GM18861 (cell line): ENCODE results near the gene FGGY.

ENCODE experiments used
- ATAC-seq: cut with Tn5 transposase; IDR thresholded peaks from one replicate; pipeline ENCODE4 v1.9.1; 2021; ENCODE audit not compliant: unreplicated experiment

Gene FGGY

DNA sequence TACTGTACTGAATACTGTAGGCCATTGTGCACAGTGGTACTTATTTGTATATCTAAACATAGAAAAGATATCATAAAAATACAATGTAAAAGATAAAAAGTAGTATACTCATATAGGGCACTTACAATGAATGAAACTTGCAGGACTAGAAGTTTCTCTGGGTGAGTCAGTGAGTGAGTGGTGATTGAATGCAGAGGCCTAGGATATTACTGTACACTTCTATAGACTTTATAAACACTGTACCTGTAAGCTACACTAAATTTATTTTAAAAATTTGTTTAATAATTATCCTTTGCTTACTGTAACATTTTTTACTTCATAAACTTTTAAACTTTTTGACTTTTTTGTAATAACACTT is 82.5 kb downstream of the FGGY start:
- no peak for ATAC-seq

GRCh38 chr1:59383963-59384362 is 87.1 kb downstream of the FGGY start:
- no peak for ATAC-seq

- ATAC-seq = no peak
Measured at GRCh38 chr1:59384443-59384842, 87.5 kb downstream of the FGGY start.

DNA sequence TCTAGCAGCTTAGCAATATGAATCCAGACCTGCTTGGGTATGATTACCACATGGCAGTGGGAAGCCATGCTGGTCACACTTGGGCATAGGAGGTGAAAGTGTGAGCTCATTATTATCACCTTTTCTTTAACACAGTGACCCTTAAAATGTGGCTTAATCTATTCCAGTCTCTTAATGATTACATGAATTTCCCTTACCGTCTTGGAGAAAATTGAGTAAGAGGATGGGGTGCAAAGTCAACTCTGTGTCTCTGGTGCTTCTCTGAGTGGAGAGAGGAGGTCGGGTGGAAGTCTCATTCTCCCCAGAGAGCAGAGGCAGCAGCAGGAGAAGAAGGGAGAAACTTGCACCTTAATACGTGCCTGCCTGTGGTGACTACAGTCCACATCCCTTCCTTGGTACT is 91.3 kb downstream of the FGGY start:
- no peak for ATAC-seq

DNA sequence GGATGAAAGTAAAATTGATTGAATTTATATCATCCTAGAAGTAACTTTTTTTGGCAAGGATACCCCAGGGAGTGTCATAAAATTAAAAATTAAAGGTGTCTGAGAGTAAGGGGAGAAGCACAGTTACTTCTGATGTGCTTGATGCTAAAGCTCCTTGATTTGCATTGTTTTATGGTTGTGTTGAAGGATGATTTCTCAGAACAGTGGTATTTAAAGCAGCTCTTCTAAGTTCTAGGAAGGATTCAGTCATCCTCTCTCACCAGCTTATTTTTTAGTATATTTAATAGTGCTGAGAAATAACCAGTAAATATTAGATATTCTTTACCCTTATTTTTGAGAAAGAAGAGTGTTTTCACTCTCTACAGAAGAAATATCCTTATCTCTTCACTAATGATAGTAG is 93.0 kb downstream of the FGGY start:
- ATAC-seq = no peak

DNA sequence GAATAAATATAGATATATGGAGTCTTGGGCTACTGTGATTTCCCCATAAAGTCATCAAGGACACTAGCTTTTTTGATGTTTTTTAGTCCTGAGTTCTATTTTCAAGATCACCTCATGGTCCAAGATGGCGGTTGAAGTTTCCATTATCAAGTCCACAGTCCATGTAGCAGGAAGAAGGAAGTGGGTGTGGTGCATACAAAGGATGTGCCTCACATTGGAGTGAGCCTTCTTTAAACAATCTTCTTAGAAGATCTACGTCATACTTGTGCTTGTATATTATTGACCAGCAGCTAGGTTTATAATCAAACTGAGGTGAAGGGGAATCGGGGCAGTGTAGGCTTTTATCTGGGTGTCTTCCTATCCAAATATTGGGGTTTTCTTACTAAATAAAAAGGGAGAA is 93.4 kb downstream of the FGGY start:
- ATAC-seq = no peak

DNA sequence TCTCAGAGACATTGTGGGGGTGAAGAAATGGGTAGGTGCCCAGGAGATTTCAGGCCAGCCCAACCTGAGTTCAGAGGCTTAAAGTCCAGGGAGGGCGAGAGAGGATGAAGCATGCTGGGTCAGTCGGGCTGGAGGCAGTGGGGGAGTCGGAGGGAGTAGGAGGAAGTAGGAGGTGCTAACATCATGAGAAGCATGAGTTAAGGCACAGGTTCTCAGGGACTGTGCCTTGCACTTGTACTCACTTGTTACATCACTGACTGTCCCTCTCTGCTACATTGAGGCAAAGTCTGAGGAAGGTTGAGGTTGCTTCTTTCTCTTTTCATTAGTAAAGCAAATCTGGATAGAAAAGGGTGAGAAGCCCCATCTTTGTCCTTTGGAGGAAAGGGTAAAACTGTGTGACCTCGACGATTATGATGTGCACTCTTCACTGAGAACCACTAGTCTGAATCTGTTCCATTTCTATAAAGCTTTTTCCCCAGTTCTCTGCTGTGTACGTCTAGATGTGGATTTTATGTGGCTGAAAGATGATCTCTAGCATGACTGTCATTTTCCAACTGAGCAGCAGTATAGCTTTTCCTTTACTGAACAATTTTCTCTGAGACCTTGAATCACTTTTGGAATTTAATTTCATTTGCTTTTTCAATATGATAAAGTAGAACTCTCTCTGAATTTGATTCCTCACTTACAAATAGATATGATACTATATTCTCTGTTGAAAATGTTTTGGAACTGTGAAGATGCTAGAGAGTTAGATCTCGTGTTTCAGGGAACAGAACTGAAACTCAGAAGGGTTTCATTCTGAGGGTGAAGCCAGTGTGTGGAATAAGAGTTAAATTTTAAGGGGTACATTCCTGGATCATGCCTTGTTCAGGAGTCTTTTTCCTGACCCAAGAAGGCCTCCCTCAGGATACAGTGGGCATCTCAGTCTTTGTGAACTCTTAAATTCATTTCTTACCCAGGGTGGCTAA is 94.6 kb downstream of the FGGY start:
- peak; percentile 59 for ATAC-seq

- ATAC-seq = no peak
Measured at GRCh38 chr1:59393211-59394180, 96.6 kb downstream of the FGGY start.

DNA sequence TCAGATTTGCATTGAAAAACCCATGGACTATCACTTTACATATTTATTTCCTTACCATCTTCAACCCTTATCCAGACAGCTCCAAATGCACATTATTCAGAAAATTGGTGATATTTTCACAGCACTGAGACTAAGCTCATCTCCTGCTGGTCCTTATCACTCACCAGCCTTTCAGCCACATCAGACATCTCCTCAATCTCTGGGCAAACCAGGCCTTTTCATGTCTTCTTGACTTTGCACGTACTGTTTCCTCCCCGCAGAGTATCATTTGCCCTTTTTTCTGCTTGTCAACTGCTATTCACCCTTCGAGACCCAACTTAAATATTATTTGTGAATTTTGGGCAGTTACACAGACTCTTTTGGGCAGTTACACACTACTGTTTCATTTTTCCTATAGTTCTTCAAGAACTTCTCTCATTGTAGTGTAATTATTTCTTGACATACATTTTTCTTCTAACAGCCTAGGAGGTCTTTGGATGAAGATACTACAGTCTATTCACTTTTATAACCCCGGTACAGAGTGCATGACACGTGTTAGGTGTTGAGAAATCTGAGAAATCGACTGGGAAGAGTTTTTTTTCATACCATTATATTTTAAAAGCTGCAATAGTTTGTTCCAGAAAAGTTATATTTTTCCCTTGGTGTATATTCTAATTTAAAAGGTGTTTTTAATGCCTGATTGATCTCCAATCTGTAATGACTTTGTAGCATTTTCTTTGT is 98.0 kb downstream of the FGGY start:
- no peak for ATAC-seq

- no peak for ATAC-seq
Measured at GRCh38 chr1:59396387-59396786, 99.5 kb downstream of the FGGY start.

- ATAC-seq = no peak
Measured at GRCh38 chr1:59397139-59397858, 100.4 kb downstream of the FGGY start.

GRCh38 chr1:59399642-59400041 is 102.7 kb downstream of the FGGY start:
- no peak for ATAC-seq

- ATAC-seq = no peak
Measured at GRCh38 chr1:59401581-59401980, 104.7 kb downstream of the FGGY start.

DNA sequence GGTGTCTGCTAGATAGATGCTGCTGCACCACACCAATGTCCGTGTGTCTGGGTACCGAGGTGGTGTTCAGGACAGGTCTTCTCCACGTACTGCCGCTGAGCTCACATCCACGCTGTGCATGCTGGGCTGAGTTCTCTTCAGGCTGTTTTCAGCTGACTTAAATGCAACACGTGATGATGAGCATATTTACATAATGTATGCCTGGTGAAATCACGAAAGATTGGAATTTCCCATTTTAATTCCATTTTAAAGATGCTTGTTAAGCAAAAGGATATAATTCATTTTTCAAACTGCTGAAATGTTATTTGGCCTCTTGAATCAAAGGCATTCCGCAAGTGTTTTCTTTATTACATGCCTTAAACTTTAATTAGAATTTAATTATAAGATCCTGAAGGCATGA is 107.9 kb downstream of the FGGY start:
- ATAC-seq = no peak

GRCh38 chr1:59406437-59407164 is 109.7 kb downstream of the FGGY start:
- ATAC-seq = no peak

DNA sequence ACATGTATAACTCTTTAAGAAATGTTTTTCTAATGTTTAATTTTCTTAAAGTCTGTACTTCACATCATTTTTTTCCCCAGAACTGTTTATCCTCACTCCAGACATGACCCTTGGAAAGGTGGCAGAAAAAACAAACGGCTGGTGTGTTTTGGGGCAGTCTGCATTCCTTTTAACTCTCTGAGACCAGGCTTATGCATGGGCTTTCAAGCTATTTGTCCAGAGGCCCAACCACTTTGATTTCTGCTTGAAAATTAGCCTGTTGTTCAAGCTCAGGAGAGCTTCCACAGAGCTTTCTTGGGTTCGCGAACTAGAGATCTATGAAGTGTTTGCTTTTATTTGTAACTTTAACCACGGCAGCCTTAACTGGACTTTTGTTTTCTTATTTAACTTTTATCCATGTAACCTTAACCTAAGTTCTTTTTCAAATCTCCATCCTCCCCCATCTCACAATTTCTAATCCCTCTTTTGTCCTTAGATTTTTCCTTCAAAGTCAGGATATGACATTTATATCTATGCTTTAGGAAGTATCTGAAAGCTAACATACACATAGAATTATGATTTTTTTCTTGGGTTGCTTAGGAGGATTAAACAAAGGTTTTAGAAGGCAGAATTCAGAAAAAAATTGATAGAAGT is 111.8 kb downstream of the FGGY start:
- no peak for ATAC-seq

DNA sequence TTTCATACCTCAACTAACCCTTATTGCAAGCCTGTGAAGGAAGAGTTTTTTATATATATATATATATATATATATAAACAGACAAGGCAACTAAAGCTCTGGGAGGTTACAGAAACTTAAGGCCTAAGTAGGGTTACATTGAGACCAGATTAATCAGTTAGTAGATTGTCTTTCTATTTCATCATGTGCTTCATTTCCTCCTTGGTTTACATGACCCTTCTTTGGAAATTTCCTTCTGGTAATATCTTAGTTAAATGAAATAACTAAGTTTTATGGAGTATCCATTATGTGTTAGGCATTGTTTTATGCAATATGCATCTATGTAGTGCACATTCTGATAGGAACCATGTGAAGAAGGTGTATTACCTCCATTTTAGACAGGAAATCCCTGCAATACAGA is 112.7 kb downstream of the FGGY start:
- ATAC-seq = no peak

- no peak for ATAC-seq
Measured at GRCh38 chr1:59409986-59410385, 113.1 kb downstream of the FGGY start.

DNA sequence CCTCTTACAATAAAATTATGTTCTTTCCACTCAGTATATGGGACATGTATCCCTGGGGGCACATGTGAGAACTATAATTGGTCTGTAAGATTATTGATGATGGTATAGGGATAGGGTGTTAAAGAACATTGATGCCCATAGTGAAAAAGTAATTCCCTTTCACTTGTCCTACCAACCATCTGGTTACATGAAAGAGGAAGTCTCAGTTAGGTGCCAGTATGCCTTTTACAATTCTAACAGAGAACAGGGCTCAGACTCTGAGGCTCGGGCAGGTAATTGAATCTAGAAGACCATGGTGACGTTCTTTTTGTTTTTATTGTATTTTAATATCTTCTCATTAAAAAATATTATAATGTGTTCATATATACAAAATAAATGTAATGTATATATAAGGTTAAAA is 113.6 kb downstream of the FGGY start:
- no peak for ATAC-seq
